HCT116 (cell line): ENCODE data around the gene KRT38. TPM values are rescaled to one million over a fixed set of nuclear protein-coding genes. Genes with fewer than 3 reads are reported as not detected.

Source experiments
- ATAC-seq: fragments of 200-7000 bp; cut with Tn5 transposase; 2 replicates; pipeline ENCODE4 v1.9.1; 2020; ENCODE audit warnings: mild to moderate bottlenecking, moderate library complexity
- BruUV-seq: library from RNA; stranded (reverse); fragments of 400-500 nt; replicated peaks from 2 replicates; lab custom pipeline; 2021; lab: Mats Ljungman, UMichigan
- CTCF ChIA-PET: fragments of 300-600 bp; sonication (Branson Sonifier 250); formaldehyde crosslinking; loops from one replicate; lab custom pipeline; 2021; ENCODE audit warnings: antibody characterized with exemption; lab: Charles Lee
- POLR2A ChIA-PET: fragments of 300-600, 350-600 bp; sonication (Branson Sonifier 250); formaldehyde crosslinking; loops from one replicate; lab custom pipeline; 2021; ENCODE audit warnings: antibody characterized with exemption; lab: Charles Lee
- RAD21 ChIA-PET, 2 experiments: fragments of 300-600 bp; sonication (Branson Sonifier 250); formaldehyde crosslinking; loops; one replicate each; lab custom pipeline; 2023; ENCODE audit warnings: low total read pairs in 2 of 2; ENCODE audit not compliant: uncharacterized antibody in 2 of 2, unreplicated experiment in 2 of 2, low non-redundant PET in 1 of 2; lab: Charles Lee
- DNase-seq: peaks from one replicate; pipeline ENCODE4 v3.0.0-alpha.2; 2010; ENCODE audit warnings: low read depth, low spot score
- H2AFZ ChIP-seq: fragments of 200-600 bp; shearing (Covaris generic), sonication (generic); 2 replicates; pipeline ENCODE4 v1.6.1; 2017; ENCODE audit warnings: low read depth, mixed run types, mixed read lengths, antibody characterized with exemption, low read length; ENCODE audit not compliant: poor library complexity, severe bottlenecking
- H3K27ac ChIP-seq: 2 replicates; pipeline ENCODE4 v1.5.1; 2012; ENCODE audit warnings: low read depth, low read length
- H3K27me3 ChIP-seq: fragments of 200-600 bp; sonication (generic); 2 replicates; pipeline ENCODE4 v1.6.1; 2016; ENCODE audit warnings: mixed run types, low read length, mixed read lengths; ENCODE audit not compliant: insufficient read depth
- H3K36me3 ChIP-seq, 2 experiments: fragments of 200-500 bp in 1 of 2; fragments of 200-600 bp in 1 of 2; sonication (Bioruptor generic) in 1 of 2; sonication (generic) in 1 of 2; 2 replicates each; pipeline versions ENCODE4 v1.5.1 to v1.6.1; 2014 to 2016; ENCODE audit warnings: low read length in 2 of 2, inconsistent platforms in 1 of 2, mixed read lengths in 1 of 2, mixed run types in 1 of 2; ENCODE audit not compliant: insufficient read depth in 2 of 2, control insufficient read depth in 1 of 2
- H3K4me1 ChIP-seq, 2 experiments: fragments of 200-600 bp in 1 of 2; sonication (generic) in 1 of 2; 2 replicates each; pipeline versions ENCODE4 v1.5.1 to v1.6.1; 2012 to 2017; ENCODE audit warnings: low read length in 2 of 2, inconsistent platforms in 1 of 2, mild to moderate bottlenecking in 1 of 2, mixed read lengths in 1 of 2, mixed run types in 1 of 2, moderate library complexity in 1 of 2; ENCODE audit not compliant: insufficient read depth in 2 of 2, control insufficient read depth in 1 of 2
- H3K4me2 ChIP-seq: fragments of 200-600 bp; sonication (generic); 2 replicates; pipeline ENCODE4 v1.6.1; 2017; ENCODE audit warnings: mixed run types, low read length, mixed read lengths
- H3K4me3 ChIP-seq, 2 experiments: fragments of 200-600 bp in 1 of 2; sonication (generic) in 1 of 2; replicated peaks in 1 of 2; 2 replicates each; pipeline ENCODE4 v1.5.1; 2011 to 2016; ENCODE audit warnings: low read length in 2 of 2, control low read depth in 1 of 2, low read depth in 1 of 2, mild to moderate bottlenecking in 1 of 2, mixed read lengths in 1 of 2, mixed run types in 1 of 2
- H3K79me2 ChIP-seq: fragments of 200-600 bp; sonication (generic); 2 replicates; pipeline ENCODE4 v1.6.1; 2017; ENCODE audit warnings: mild to moderate bottlenecking, mixed run types, low read length, moderate library complexity, mixed read lengths; ENCODE audit not compliant: insufficient read depth
- H3K9ac ChIP-seq: fragments of 200-600 bp; sonication (generic); 2 replicates; pipeline ENCODE4 v1.6.1; 2016; ENCODE audit warnings: low read length, mixed read lengths
- H3K9me2 ChIP-seq: fragments of 200-600 bp; sonication (generic), shearing (Covaris generic); 2 replicates; pipeline ENCODE4 v1.6.1; 2017; ENCODE audit warnings: mixed run types, mild to moderate bottlenecking, moderate library complexity; ENCODE audit not compliant: insufficient read depth
- H3K9me3 ChIP-seq, 2 experiments: fragments of 200-500 bp in 1 of 2; fragments of 200-600 bp in 1 of 2; sonication (Bioruptor generic) in 1 of 2; sonication (generic) in 1 of 2; 2 replicates each; pipeline ENCODE4 v1.6.1; 2014 to 2017; ENCODE audit warnings: low read length in 2 of 2, mixed read lengths in 2 of 2, inconsistent platforms in 1 of 2, low read depth in 1 of 2, mild to moderate bottlenecking in 1 of 2, mixed run types in 1 of 2, moderate library complexity in 1 of 2; ENCODE audit not compliant: control insufficient read depth in 1 of 2, insufficient read depth in 1 of 2
- H4K20me1 ChIP-seq: fragments of 200-600 bp; sonication (generic), shearing (Covaris generic); 2 replicates; pipeline ENCODE4 v1.6.1; 2017; ENCODE audit warnings: mixed run types, mild to moderate bottlenecking, moderate library complexity; ENCODE audit not compliant: insufficient read depth
- CBX3 ChIP-seq: IDR thresholded peaks from 2 replicates; pipeline ENCODE4 v1.6.1; 2012; ENCODE audit warnings: low read depth
- CEBPB ChIP-seq: IDR thresholded peaks from 2 replicates; pipeline ENCODE4 v1.6.1; 2012; ENCODE audit warnings: low read depth
- CTCF ChIP-seq, 3 experiments: fragments of 200-600 bp in 1 of 3; sonication (generic) in 1 of 3; IDR thresholded peaks in 2 of 3; conservative IDR thresholded peaks in 1 of 3; 2 replicates each; pipeline ENCODE4 v1.5.1; 2012 to 2017; ENCODE audit warnings: low read depth in 2 of 3, low read length in 2 of 3, antibody characterized with exemption in 1 of 3, borderline replicate concordance in 1 of 3, control low read depth in 1 of 3, mild to moderate bottlenecking in 1 of 3, mixed read lengths in 1 of 3, mixed run types in 1 of 3, moderate library complexity in 1 of 3; ENCODE audit not compliant: insufficient read depth in 1 of 3
- EGR1 ChIP-seq: IDR thresholded peaks from 2 replicates; pipeline ENCODE4 v1.6.1; 2012; ENCODE audit warnings: low read depth
- EZH2 ChIP-seq: fragments of 200-600 bp; sonication (generic); IDR thresholded peaks from 2 replicates; pipeline ENCODE4 v1.6.1; 2017; ENCODE audit warnings: antibody characterized with exemption, mixed run types
- RAD21 ChIP-seq: IDR thresholded peaks from 2 replicates; pipeline ENCODE4 v1.6.1; 2012; ENCODE audit warnings: low read depth, mild to moderate bottlenecking
- intact Hi-C: fragments of 100-400 bp; cut with micrococcal nuclease; formaldehyde crosslinking; loops from 2 replicates; pipeline ENCODE4 v1.10.0; 2022
- total RNA-seq: library from RNA; stranded (reverse); gene quantifications from one replicate; pipeline ENCODE4 v1.2.1, GENCODE V29; 2021; ENCODE audit not compliant: unreplicated experiment

KRT38 gene
- total RNA-seq, 1 experiment from 2014 or later = not detected

- ChIA-PET RAD21 (interaction anchor here (0.6 to 2.5 kb wide), 2 partner anchors 142 to 506 kb away, joined by 3 to 12 read pairs; no protein-coding TSS in a partner anchor), CTCF (interaction anchor here (1.1 to 2.1 kb wide), 3 partner anchors 11 to 242 kb away, joined by 4 to 7 read pairs (median 4); no protein-coding TSS in a partner anchor), POLR2A (interaction anchor here (0.7 kb wide), 1 partner anchor 93 kb away, joined by 3 read pairs; no protein-coding TSS in a partner anchor)
- H3K27me3 ChIP-seq = no peaks in the 10 kb centered on the region
- intact Hi-C loops = loop anchor here (10.0 kb wide), 2 partner anchors 239 to 601 kb away; no protein-coding TSS in a partner anchor
- peaks cover 0 to 3% of the 10 kb centered on the region in 2 experiments; a peak in 1 of 4 replicates for H3K9me3 ChIP-seq
- H3K9me2 ChIP-seq = no peaks in the 10 kb centered on the region
- H3K9ac ChIP-seq = peak overlapping the region; percentile 16; the same call in 1 of the 2 replicates
- H3K27ac ChIP-seq = 0 out of 2 replicates have a peak overlapping the region, but pooled peaks have one; percentile 14
- H3K4me2 ChIP-seq = peak overlapping the region; percentile 29; the same call in 1 of the 2 replicates
- peaks cover 0 to 4% of the 10 kb centered on the region in 2 experiments; a peak in 1 of 4 replicates for H3K36me3 ChIP-seq
- DNase-seq (no peak), ATAC-seq (peak; percentile 23; the same call in 1 of the 2 replicates)
- H4K20me1 ChIP-seq = no peaks in the 10 kb centered on the region
- no peak overlapping the region for H2AFZ ChIP-seq
- no peak overlapping the region for H3K4me3 ChIP-seq
- no peaks in the 10 kb centered on the region for H3K79me2 ChIP-seq
- no TSS peak for BruUV-seq
- H3K4me1 ChIP-seq = peaks cover 40 to 52% of the 10 kb centered on the region in 2 experiments
- TF ChIP-seq EGR1 (no peak), EZH2 (no peak), CEBPB (no peak), CBX3 (no peak), RAD21 (peak; percentile 89), CTCF (IDR thresholded peaks at IDR 0.05 in 2 of 3, conservative IDR thresholded peaks at IDR 0.05 in 1 of 3; ENCODE audit: borderline replicate concordance in 1 of 3, insufficient read depth in 1 of 3, low read depth in 2 of 3, low read length in 2 of 3) (peak in 1 of 3 experiments; percentile 90; a peak in 2 of 6 replicates)
- TF ChIP-seq, all 23 proteins: peak for 2
Observed at GRCh38 chr17:41406205-41406604, 34.6 kb downstream of the KRT38 start.
